Measurements from ENCODE around the gene SMARCC1. TPM values are rescaled to one million over a fixed set of nuclear protein-coding genes. Genes with fewer than 3 reads are reported as not detected.
"Not testable (repeated sequence)": the region's sequence is repeated elsewhere in the genome, so short reads cannot be mapped to it uniquely, and the experiment has no call there.

The SMARCC1 gene
- polyA plus RNA-seq, 2 of the 4 experiments (the other 2 are of a cell fraction): 27.1 to 27.5 TPM

- 87% methylated on average over 5 of the region's 5 CpGs for WGBS (ENCODE audit: missing lambda C conversion rate)
- ChIA-PET POLR2A (no interaction called here), CTCF (interaction anchor here (0.6 kb wide), 1 partner anchor 28 kb away, joined by 3 read pairs; no protein-coding TSS in a partner anchor)
- H3K4me3 ChIP-seq: no peak overlapping the region
- no peaks in the 10 kb centered on the region for H3K4me1 ChIP-seq
- DNase-seq (ENCODE audit: low read depth in 1 of 2, low spot score in 1 of 2) (no peak), FAIRE-seq (no peak), ATAC-seq (no peak)
- H3K27ac ChIP-seq: no peak overlapping the region
- TF ChIP-seq RNF2 (IDR thresholded peaks at IDR 0.05; ENCODE audit: borderline replicate concordance, low read depth) (no peak), ZFP36 (IDR thresholded peaks at IDR 0.05; ENCODE audit: borderline replicate concordance, partially characterized antibody) (no peak), ESRRA (IDR thresholded peaks at IDR 0.05; ENCODE audit: borderline replicate concordance, low read length) (no peak), RAD21 (conservative IDR thresholded peaks at IDR 0.05 in 1 of 2, IDR thresholded peaks at IDR 0.05 in 1 of 2) (no peak), POLR2AphosphoS2 (conservative IDR thresholded peaks at IDR 0.05; ENCODE audit: low read length) (no peak), JUNB (IDR thresholded peaks at IDR 0.05) (no peak), CHD2 (IDR thresholded peaks at IDR 0.05; ENCODE audit: low read length, partially characterized antibody) (no peak), MAFK (IDR thresholded peaks at IDR 0.05; ENCODE audit: partially characterized antibody) (no peak)
- H3K9me3 ChIP-seq: no peaks in the 10 kb centered on the region
- no peak overlapping the region for H3K4me2 ChIP-seq
Observed at GRCh38 chr3:47743855-47744254, 37.8 kb downstream of the SMARCC1 start.

- H3K4me1 ChIP-seq; H3K4me2 ChIP-seq; H3K9me3 ChIP-seq; H3K27ac ChIP-seq; ATAC-seq; H3K4me3 ChIP-seq; POLR2A ChIA-PET; FAIRE-seq; DNase-seq (ENCODE audit: low read depth in 1 of 2, low spot score in 1 of 2): not testable (repeated sequence)
- 51% methylated on average over 6 of the region's 6 CpGs for WGBS (ENCODE audit: missing lambda C conversion rate)
- CTCF ChIA-PET: interaction anchor here (0.6 kb wide), 1 partner anchor 27 kb away, joined by 3 read pairs; no protein-coding TSS in a partner anchor
Observed at GRCh38 chr3:47743352-47743751, 38.3 kb downstream of the SMARCC1 start.

- WGBS (ENCODE audit: missing lambda C conversion rate): 91% methylated on average over 2 of the region's 2 CpGs
- DNase-seq (ENCODE audit: low read depth in 1 of 2, low spot score in 1 of 2) (no peak), FAIRE-seq (no peak), ATAC-seq (no peak)
- Histone ChIP-seq H3K4me2 (no peak overlapping the region), H3K27ac (no peak overlapping the region), H3K9me3 (no peaks in the 10 kb centered on the region), H3K4me3 (no peak overlapping the region), H3K4me1 (no peaks in the 10 kb centered on the region)
- POLR2A ChIA-PET: no interaction called here
- CTCF ChIA-PET: no interaction called here
- TF ChIP-seq RARB (CRISPR knock-in tag; IDR thresholded peaks at IDR 0.05): no peak
- TF ChIP-seq ZSCAN20 (CRISPR knock-in tag; IDR thresholded peaks at IDR 0.05): no peak
- no peak for TF ChIP-seq TP53 (CRISPR knock-in tag; IDR thresholded peaks at IDR 0.05)
- TF ChIP-seq CHD4 (IDR thresholded peaks at IDR 0.05; ENCODE audit: borderline replicate concordance): no peak
- TF ChIP-seq USF2 (IDR thresholded peaks at IDR 0.05): no peak
- TF ChIP-seq SMC3 (IDR thresholded peaks at IDR 0.05): no peak
- TF ChIP-seq EP300 (IDR thresholded peaks at IDR 0.05): no peak
- no peak for TF ChIP-seq HOXA7 (CRISPR knock-in tag; IDR thresholded peaks at IDR 0.05)
Observed at GRCh38 chr3:47741925-47742324, 39.8 kb downstream of the SMARCC1 start.

GRCh38 chr3:47732143-47732542 is 49.5 kb downstream of the SMARCC1 start:
- no peak overlapping the region for H3K4me2 ChIP-seq
- ATAC-seq (no peak), DNase-seq (ENCODE audit: low read depth in 1 of 2, low spot score in 1 of 2) (no peak), FAIRE-seq (no peak)
- H3K4me1 ChIP-seq: no peaks in the 10 kb centered on the region
- WGBS (ENCODE audit: missing lambda C conversion rate): 74% methylated on average over 2 of the region's 2 CpGs
- ChIA-PET POLR2A (no interaction called here), CTCF (no interaction called here)
- no peak overlapping the region for H3K4me3 ChIP-seq
- no peaks in the 10 kb centered on the region for H3K9me3 ChIP-seq
- no peak overlapping the region for H3K27ac ChIP-seq
- no peak for TF ChIP-seq MAFK (IDR thresholded peaks at IDR 0.05; ENCODE audit: partially characterized antibody)
- TF ChIP-seq USF2 (IDR thresholded peaks at IDR 0.05): no peak
- no peak for TF ChIP-seq EHMT2 (IDR thresholded peaks at IDR 0.05; ENCODE audit: low read depth)
- no peak for TF ChIP-seq SREBF2 (IDR thresholded peaks at IDR 0.05)
- no peak for TF ChIP-seq HDAC2 (IDR thresholded peaks at IDR 0.05)
- TF ChIP-seq KDM1A (IDR thresholded peaks at IDR 0.05; ENCODE audit: low read depth): no peak
- no peak for TF ChIP-seq MYC (IDR thresholded peaks at IDR 0.05; ENCODE audit: borderline replicate concordance, low read length)
- TF ChIP-seq ZFP36 (IDR thresholded peaks at IDR 0.05; ENCODE audit: borderline replicate concordance, partially characterized antibody): no peak
- no peak for TF ChIP-seq KDM5A (IDR thresholded peaks at IDR 0.05)
- no peak for TF ChIP-seq RARB (CRISPR knock-in tag; IDR thresholded peaks at IDR 0.05)
- no peak for TF ChIP-seq ZC3H11A (IDR thresholded peaks at IDR 0.05)
- TF ChIP-seq MAZ (IDR thresholded peaks at IDR 0.05; ENCODE audit: borderline replicate concordance, low read depth, low read length): no peak
- TF ChIP-seq SMC3 (IDR thresholded peaks at IDR 0.05): no peak
- no peak for TF ChIP-seq EP300 (IDR thresholded peaks at IDR 0.05)
- no peak for TF ChIP-seq HMGXB4 (CRISPR knock-in tag; IDR thresholded peaks at IDR 0.05; ENCODE audit: borderline replicate concordance)
- TF ChIP-seq PBX3 (IDR thresholded peaks at IDR 0.05): no peak
- no peak for TF ChIP-seq TP53 (CRISPR knock-in tag; IDR thresholded peaks at IDR 0.05)
- no peak for TF ChIP-seq FOXS1 (CRISPR knock-in tag; IDR thresholded peaks at IDR 0.05)

All from A549 (cell line).